Panc1 (cell line): ENCODE results near the gene KCNN2. TPM values are rescaled to one million over a fixed set of nuclear protein-coding genes. Genes with fewer than 3 reads are reported as not detected.

Experiments
- ATAC-seq: fragments of 200-7000 bp; cut with Tn5 transposase; 2 replicates; pipeline ENCODE4 v1.9.1; 2020; ENCODE audit warnings: mild to moderate bottlenecking, moderate library complexity
- BruUV-seq: library from RNA; stranded (reverse); fragments of 400-500 nt; replicated peaks from 2 replicates; lab custom pipeline; 2021; lab: Mats Ljungman, UMichigan
- CTCF ChIA-PET: fragments of 300-600 bp; sonication (Branson Sonifier 250); formaldehyde crosslinking; loops from one replicate; lab custom pipeline; 2022; ENCODE audit warnings: antibody characterized with exemption; lab: Charles Lee
- POLR2A ChIA-PET: fragments of 300-600 bp; sonication (Branson Sonifier 250); formaldehyde crosslinking; loops from one replicate; lab custom pipeline; 2022; ENCODE audit warnings: antibody characterized with exemption; lab: Charles Lee
- DNase-seq: peaks from one replicate; pipeline ENCODE4 v3.0.0-alpha.2; 2010; ENCODE audit warnings: low read depth, low spot score
- H3K27ac ChIP-seq: 2 replicates; pipeline ENCODE4 v1.5.1; 2011; ENCODE audit warnings: mild to moderate bottlenecking, low read length, inconsistent platforms
- H3K27me3 ChIP-seq: fragments of 200-500 bp; sonication (Bioruptor generic); 2 replicates; pipeline ENCODE4 v1.6.0; 2014; ENCODE audit warnings: low read length, inconsistent platforms; ENCODE audit not compliant: control insufficient read depth, insufficient read depth
- H3K36me3 ChIP-seq: fragments of 200-500 bp; sonication (Bioruptor generic); 2 replicates; pipeline ENCODE4 v1.5.1; 2014; ENCODE audit warnings: inconsistent platforms, mild to moderate bottlenecking, low read length, moderate library complexity; ENCODE audit not compliant: control insufficient read depth, insufficient read depth
- H3K4me1 ChIP-seq: 2 replicates; pipeline ENCODE4 v1.5.1; 2011; ENCODE audit warnings: inconsistent platforms, mild to moderate bottlenecking, low read length, moderate library complexity; ENCODE audit not compliant: control insufficient read depth, insufficient read depth
- H3K4me3 ChIP-seq, 2 experiments: 2 replicates each; pipeline ENCODE4 v1.5.1; 2011 to 2012; ENCODE audit warnings: low read depth in 2 of 2, low read length in 2 of 2, mild to moderate bottlenecking in 2 of 2, inconsistent platforms in 1 of 2, moderate library complexity in 1 of 2
- H3K9me3 ChIP-seq: fragments of 200-500 bp; sonication (Bioruptor generic); 2 replicates; pipeline ENCODE4 v1.5.1; 2014; ENCODE audit warnings: low read depth, mild to moderate bottlenecking, inconsistent platforms, low read length, moderate library complexity; ENCODE audit not compliant: control insufficient read depth, insufficient read depth
- POLR2AphosphoS5 ChIP-seq: IDR thresholded peaks from 2 replicates; pipeline ENCODE4 v1.6.1; 2012; ENCODE audit warnings: mild to moderate bottlenecking, low read depth, low read length, moderate library complexity
- SIN3A ChIP-seq: IDR thresholded peaks from 2 replicates; pipeline ENCODE4 v1.6.1; 2012; ENCODE audit warnings: low read depth, mild to moderate bottlenecking, low read length, moderate library complexity, borderline replicate concordance; ENCODE audit not compliant: insufficient read depth
- TCF7L2 ChIP-seq: IDR thresholded peaks from 2 replicates; pipeline ENCODE4 v1.6.1; 2011; ENCODE audit warnings: mild to moderate bottlenecking, low read depth, low read length, inconsistent platforms
- in situ Hi-C: cut with HindIII; loops from 2 replicates; pipeline ENCODE4 v1.10.0; 2016; ENCODE audit warnings: low sequenced_read_pairs, low pct_unique_long_range_greater_than_20kb
- intact Hi-C: fragments of 100-400 bp; cut with micrococcal nuclease; formaldehyde crosslinking; loops from one replicate; pipeline ENCODE4 v1.10.0; 2022; ENCODE audit not compliant: unreplicated experiment
- total RNA-seq: library from RNA; stranded (reverse); gene quantifications from one replicate; pipeline ENCODE4 v1.2.1, GENCODE V29; 2021; ENCODE audit not compliant: unreplicated experiment
- TF ChIP-seq, protein P1 (sequence below): fragments of 450-650 bp; IDR thresholded peaks from 2 replicates; pipeline ENCODE4 v1.5.1; 2017; ENCODE audit warnings: mild to moderate bottlenecking
- TF ChIP-seq, protein P2 (sequence below), 2 experiments: IDR thresholded peaks; 2 replicates each; pipeline ENCODE4 v1.6.1; 2011 to 2012; ENCODE audit warnings: low read depth in 2 of 2, control low read depth in 1 of 2, low read length in 1 of 2, mild to moderate bottlenecking in 1 of 2, moderate library complexity in 1 of 2; ENCODE audit not compliant: insufficient read depth in 1 of 2

The KCNN2 gene
- total RNA-seq, 1 experiment from 2014 or later = not detected

DNA sequence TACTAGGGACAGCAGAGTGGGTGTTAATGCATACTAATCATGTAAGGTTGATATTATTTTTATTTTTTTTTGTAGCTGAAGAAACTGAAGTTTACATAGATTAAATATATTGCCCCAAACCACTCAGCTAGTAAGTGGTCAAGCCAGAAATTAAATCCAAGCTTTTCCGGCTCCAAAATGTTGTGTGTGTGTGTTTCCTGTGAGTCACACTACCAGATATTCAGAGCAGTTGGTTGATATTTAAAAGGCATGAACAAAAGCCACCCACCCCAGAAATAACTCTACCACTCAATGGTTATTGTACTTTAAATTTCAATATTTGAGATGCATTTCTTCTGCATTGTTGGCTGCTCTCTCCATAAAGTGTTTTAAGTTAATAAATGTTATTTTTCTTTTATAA is 29.5 kb downstream of the KCNN2 start:
- in situ Hi-C loops = no loop called here
- no peak for DNase-seq

DNA sequence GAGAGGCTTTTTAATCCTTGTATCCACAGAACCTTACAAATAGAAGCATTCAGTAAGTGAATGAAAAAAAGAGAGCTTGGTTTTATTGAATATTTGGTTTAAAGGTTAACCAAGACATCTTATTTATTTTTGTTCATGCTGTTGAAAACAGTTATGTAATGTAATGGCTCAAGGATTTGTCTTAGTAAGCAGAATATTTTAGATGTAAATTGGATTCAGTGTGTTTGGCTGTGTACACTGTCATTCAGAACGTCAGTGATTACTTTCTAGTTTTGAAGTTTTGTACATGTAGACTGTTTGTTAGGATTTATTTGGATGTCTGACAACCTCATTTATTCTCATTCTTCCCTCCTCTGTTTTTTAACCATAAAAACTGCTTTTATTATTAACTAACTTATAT is 31.3 kb downstream of the KCNN2 start:
- Histone ChIP-seq H3K27me3 (no peaks in the 10 kb centered on the region), H3K36me3 (no peaks in the 10 kb centered on the region), H3K27ac (no peak overlapping the region), H3K9me3 (no peaks in the 10 kb centered on the region), H3K4me1 (no peaks in the 10 kb centered on the region), H3K4me3 (no peak overlapping the region)
- ATAC-seq (no peak), DNase-seq (no peak)
- ChIA-PET POLR2A (no interaction called here), CTCF (no interaction called here)
- no peak for TF ChIP-seq POLR2AphosphoS5
- TF ChIP-seq, protein P1, sequence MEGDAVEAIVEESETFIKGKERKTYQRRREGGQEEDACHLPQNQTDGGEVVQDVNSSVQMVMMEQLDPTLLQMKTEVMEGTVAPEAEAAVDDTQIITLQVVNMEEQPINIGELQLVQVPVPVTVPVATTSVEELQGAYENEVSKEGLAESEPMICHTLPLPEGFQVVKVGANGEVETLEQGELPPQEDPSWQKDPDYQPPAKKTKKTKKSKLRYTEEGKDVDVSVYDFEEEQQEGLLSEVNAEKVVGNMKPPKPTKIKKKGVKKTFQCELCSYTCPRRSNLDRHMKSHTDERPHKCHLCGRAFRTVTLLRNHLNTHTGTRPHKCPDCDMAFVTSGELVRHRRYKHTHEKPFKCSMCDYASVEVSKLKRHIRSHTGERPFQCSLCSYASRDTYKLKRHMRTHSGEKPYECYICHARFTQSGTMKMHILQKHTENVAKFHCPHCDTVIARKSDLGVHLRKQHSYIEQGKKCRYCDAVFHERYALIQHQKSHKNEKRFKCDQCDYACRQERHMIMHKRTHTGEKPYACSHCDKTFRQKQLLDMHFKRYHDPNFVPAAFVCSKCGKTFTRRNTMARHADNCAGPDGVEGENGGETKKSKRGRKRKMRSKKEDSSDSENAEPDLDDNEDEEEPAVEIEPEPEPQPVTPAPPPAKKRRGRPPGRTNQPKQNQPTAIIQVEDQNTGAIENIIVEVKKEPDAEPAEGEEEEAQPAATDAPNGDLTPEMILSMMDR = no peak
- no peak for TF ChIP-seq TCF7L2
- no peak for TF ChIP-seq SIN3A
- TF ChIP-seq, protein P2, sequence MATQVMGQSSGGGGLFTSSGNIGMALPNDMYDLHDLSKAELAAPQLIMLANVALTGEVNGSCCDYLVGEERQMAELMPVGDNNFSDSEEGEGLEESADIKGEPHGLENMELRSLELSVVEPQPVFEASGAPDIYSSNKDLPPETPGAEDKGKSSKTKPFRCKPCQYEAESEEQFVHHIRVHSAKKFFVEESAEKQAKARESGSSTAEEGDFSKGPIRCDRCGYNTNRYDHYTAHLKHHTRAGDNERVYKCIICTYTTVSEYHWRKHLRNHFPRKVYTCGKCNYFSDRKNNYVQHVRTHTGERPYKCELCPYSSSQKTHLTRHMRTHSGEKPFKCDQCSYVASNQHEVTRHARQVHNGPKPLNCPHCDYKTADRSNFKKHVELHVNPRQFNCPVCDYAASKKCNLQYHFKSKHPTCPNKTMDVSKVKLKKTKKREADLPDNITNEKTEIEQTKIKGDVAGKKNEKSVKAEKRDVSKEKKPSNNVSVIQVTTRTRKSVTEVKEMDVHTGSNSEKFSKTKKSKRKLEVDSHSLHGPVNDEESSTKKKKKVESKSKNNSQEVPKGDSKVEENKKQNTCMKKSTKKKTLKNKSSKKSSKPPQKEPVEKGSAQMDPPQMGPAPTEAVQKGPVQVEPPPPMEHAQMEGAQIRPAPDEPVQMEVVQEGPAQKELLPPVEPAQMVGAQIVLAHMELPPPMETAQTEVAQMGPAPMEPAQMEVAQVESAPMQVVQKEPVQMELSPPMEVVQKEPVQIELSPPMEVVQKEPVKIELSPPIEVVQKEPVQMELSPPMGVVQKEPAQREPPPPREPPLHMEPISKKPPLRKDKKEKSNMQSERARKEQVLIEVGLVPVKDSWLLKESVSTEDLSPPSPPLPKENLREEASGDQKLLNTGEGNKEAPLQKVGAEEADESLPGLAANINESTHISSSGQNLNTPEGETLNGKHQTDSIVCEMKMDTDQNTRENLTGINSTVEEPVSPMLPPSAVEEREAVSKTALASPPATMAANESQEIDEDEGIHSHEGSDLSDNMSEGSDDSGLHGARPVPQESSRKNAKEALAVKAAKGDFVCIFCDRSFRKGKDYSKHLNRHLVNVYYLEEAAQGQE (IDR thresholded peaks at IDR 0.05; ENCODE audit: insufficient read depth in 1 of 2, low read depth in 2 of 2, low read length in 1 of 2) = no peak
- intact Hi-C loops (no loop called here), in situ Hi-C loops (no loop called here)
- no TSS peak for BruUV-seq

More for the DNA sequence above, 29.5 kb downstream of the KCNN2 start:
- no peaks in the 10 kb centered on the region for H3K9me3 ChIP-seq
- H3K27me3 ChIP-seq = no peaks in the 10 kb centered on the region
- H3K27ac ChIP-seq = no peak overlapping the region
- intact Hi-C loops = no loop called here
- CTCF ChIA-PET = no interaction called here
- H3K4me3 ChIP-seq = no peak overlapping the region
- no TSS peak for BruUV-seq
- no peaks in the 10 kb centered on the region for H3K4me1 ChIP-seq
- POLR2A ChIA-PET = no interaction called here
- TF ChIP-seq, protein P2 (IDR thresholded peaks at IDR 0.05; ENCODE audit: insufficient read depth in 1 of 2, low read depth in 2 of 2, low read length in 1 of 2) = no peak
- TF ChIP-seq SIN3A = no peak
- TF ChIP-seq, protein P1 = no peak
- no peak for TF ChIP-seq TCF7L2
- TF ChIP-seq POLR2AphosphoS5 = no peak
- H3K36me3 ChIP-seq = no peaks in the 10 kb centered on the region
- ATAC-seq = no peak
